Measurements from ENCODE around the gene GRM4. TPM values are rescaled to one million over a fixed set of nuclear protein-coding genes. Genes with fewer than 3 reads are reported as not detected.

The GRM4 gene
- total RNA-seq, 4 donors from 2014 or later = 0.35 to 2.2 TPM; not detected in 2

DNA sequence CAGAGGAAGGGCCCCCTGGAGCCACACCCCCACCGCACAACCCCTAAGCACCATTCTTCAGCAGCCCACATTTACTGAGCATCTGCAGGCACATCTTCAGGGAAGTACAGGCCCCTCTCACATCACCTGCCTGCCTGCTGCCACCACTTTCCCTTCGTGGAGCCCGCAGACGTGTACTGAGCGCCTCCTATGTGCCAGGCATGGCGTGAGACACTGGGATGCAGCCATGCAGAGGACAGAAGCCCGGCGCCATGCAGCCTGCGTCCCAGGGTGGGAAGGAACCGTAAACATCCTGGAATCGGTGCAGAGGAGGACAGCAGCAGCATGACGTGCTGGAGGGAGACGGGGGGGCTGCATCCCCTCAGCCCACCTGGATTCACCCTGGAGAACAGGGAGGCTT lies 78.1 kb downstream of the GRM4 start:
- intact Hi-C loops (cut with DNase I; ENCODE audit: low total_unique reads) = no loop called here
- DNase-seq = no peak
- Histone ChIP-seq H3K4me1 (no peaks in the 10 kb centered on the region), H3K9me3 (no peaks in the 10 kb centered on the region), H3K27ac (no peak overlapping the region), H3K27me3 (no peaks in the 10 kb centered on the region), H3K4me3 (no peak overlapping the region), H3K36me3 (no peaks in the 10 kb centered on the region)
- TF ChIP-seq, protein P1, sequence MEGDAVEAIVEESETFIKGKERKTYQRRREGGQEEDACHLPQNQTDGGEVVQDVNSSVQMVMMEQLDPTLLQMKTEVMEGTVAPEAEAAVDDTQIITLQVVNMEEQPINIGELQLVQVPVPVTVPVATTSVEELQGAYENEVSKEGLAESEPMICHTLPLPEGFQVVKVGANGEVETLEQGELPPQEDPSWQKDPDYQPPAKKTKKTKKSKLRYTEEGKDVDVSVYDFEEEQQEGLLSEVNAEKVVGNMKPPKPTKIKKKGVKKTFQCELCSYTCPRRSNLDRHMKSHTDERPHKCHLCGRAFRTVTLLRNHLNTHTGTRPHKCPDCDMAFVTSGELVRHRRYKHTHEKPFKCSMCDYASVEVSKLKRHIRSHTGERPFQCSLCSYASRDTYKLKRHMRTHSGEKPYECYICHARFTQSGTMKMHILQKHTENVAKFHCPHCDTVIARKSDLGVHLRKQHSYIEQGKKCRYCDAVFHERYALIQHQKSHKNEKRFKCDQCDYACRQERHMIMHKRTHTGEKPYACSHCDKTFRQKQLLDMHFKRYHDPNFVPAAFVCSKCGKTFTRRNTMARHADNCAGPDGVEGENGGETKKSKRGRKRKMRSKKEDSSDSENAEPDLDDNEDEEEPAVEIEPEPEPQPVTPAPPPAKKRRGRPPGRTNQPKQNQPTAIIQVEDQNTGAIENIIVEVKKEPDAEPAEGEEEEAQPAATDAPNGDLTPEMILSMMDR (IDR thresholded peaks at IDR 0.05) = no peak
- TF ChIP-seq POLR2A (IDR thresholded peaks at IDR 0.05) = no peak

DNA sequence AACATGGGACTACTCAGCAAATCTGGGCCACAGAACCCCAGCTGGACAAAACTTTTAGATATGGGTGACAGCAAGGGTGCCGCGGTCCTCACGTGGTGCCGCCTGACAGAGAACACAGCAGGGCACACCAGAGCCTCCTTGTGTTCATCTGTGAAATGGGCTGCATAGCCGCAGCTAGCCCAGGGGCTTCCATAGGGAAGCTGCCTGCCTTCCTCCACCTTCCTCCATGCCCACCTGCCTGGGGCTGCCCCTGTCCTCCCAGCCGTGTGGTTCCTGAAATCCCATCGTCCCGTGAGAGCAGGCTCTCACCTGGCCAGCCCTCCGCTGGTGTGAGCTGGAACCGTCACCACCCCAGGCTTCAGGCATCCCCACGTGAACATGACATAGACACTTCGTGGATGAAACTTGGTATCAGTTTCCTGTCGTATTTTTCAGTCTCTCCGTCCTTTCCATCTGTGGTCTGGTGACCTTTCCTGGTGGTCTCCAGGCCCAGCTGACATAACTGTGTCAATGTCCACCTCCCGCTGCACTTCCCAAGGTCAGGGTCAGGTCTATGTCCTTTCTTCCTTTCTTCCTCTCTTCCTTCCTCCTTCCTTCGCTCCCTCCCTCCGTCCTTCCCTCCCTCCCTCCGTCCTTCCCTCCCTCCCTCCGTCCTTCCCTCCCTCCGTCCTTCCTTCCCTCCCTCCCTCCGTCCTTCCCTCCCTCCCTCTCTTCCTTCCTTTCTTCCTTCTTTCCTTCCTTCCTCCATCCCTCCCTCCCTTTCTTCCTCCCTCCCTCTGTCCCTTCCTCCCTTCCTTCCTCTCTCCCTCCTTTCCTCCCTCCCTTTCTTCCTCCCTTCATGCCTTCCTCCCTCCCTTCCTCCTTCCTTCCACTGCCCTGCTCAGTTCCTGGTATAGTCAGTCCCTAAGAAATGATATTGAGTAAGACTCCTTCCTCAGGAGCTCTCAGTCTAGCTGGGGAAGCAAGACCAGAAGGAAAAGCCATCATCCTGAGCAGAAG lies 78.8 kb downstream of the GRM4 start:
- TF ChIP-seq, protein P1 (IDR thresholded peaks at IDR 0.05) = no peak
- TF ChIP-seq POLR2A (IDR thresholded peaks at IDR 0.05) = no peak
- H3K27me3 ChIP-seq = no peaks in the 10 kb centered on the region
- intact Hi-C loops (cut with DNase I; ENCODE audit: low total_unique reads) = no loop called here

DNA sequence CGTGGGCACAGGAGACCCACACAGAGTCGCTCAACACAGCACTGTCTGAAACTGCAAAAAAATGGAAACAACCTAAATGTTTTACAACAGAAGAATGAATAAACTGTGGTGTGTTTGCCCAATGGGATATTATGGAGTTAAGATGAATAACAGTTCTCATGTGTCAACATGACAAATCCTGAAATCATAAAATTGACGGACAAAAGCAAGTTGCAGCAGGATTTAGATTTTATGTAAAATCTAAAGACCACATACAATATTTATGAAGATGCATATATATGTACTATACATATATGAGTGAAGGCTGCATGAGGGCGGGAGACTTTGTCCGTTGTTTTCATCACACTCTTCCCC lies 79.7 kb downstream of the GRM4 start:
- no peak overlapping the region for H3K27ac ChIP-seq
- intact Hi-C loops (cut with DNase I; ENCODE audit: low total_unique reads) = no loop called here
- H3K4me1 ChIP-seq = no peaks in the 10 kb centered on the region
- H3K36me3 ChIP-seq = no peaks in the 10 kb centered on the region
- no peaks in the 10 kb centered on the region for H3K27me3 ChIP-seq
- TF ChIP-seq, protein P1 (IDR thresholded peaks at IDR 0.05) = no peak
- no peak for TF ChIP-seq POLR2A (IDR thresholded peaks at IDR 0.05)
- DNase-seq = no peak
- H3K9me3 ChIP-seq = no peaks in the 10 kb centered on the region
- no peak overlapping the region for H3K4me3 ChIP-seq

More for the DNA sequence above, 78.8 kb downstream of the GRM4 start:
- Histone ChIP-seq H3K4me3 (no peak overlapping the region), H3K9me3 (no peaks in the 10 kb centered on the region), H3K36me3 (no peaks in the 10 kb centered on the region), H3K27ac (no peak overlapping the region), H3K4me1 (no peaks in the 10 kb centered on the region)
- no peak for DNase-seq

DNA sequence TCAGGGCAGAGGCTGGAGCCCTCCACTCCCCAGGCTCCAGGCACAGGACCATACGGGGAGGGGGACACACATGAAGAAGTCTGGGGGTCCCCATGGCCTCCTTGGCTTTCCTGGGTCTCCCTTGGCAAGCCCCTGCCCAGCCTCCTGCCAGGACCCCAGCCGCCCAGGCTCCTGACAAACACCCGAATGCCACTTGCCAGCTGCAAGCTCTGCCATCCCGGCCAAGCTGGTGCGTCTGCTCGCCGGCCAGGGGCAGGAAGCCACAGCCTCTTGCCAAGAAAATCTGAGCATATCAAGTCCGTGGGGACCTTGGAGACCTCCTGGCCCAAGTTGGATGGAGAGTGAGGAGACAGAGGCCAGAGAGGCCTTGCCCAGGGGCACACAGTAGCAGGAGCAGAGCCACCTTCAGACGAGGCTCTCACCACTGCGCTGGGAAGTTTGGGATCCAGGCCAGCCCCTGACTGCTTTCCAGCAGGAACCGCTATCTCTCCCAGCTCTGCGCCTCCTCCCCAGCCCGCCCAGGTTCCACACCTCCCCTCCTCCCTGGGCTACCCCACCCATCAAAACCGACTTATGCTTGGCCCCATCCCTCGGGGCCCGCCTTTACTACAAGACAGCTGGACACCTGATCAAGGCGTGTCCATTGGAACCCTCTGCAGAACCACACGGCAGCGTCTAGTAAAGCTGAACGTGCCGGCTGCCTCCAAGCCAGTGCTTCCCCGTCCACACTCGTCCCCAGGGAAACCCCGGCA lies 80.2 kb downstream of the GRM4 start:
- Histone ChIP-seq H3K27me3 (no peaks in the 10 kb centered on the region), H3K36me3 (no peaks in the 10 kb centered on the region), H3K27ac (no peak overlapping the region), H3K4me1 (no peaks in the 10 kb centered on the region), H3K9me3 (no peaks in the 10 kb centered on the region), H3K4me3 (no peak overlapping the region)
- TF ChIP-seq, protein P1 (IDR thresholded peaks at IDR 0.05) = no peak
- no peak for TF ChIP-seq POLR2A (IDR thresholded peaks at IDR 0.05)
- peak in 1 of 2 donors; percentile 51 for DNase-seq
- intact Hi-C loops (cut with DNase I; ENCODE audit: low total_unique reads) = no loop called here

DNA sequence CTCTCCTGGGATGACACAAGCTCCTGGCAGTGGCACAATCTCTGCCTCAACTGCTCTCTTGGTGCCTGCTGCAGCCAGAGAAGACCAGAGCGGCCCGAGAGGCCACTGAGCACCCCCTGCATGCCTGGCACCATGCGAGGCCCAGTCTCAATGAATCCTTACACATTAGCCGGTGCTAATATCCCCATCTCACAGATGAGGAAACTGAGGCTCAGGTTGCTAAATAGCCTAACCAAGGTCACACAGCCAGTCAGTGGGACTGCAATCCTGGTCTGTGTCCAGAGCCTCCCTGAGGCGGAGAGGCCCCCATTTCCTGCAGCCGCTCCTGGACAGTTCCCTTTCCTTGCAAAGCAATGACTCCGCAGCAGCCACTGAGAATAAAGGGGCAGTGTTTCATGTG lies 81.2 kb downstream of the GRM4 start:
- Histone ChIP-seq H3K27me3 (no peaks in the 10 kb centered on the region), H3K4me1 (no peaks in the 10 kb centered on the region), H3K36me3 (no peaks in the 10 kb centered on the region), H3K9me3 (no peaks in the 10 kb centered on the region), H3K4me3 (no peak overlapping the region), H3K27ac (no peak overlapping the region)
- intact Hi-C loops (cut with DNase I; ENCODE audit: low total_unique reads) = no loop called here
- TF ChIP-seq, protein P1 (IDR thresholded peaks at IDR 0.05) = no peak
- no peak for TF ChIP-seq POLR2A (IDR thresholded peaks at IDR 0.05)
- DNase-seq = no peak

Measured in uterus (tissue), 4 donors.